Measurements from ENCODE around the gene ENSA. TPM values are rescaled to one million over a fixed set of nuclear protein-coding genes. Genes with fewer than 3 reads are reported as not detected.
"Not testable (repeated sequence)": the region's sequence is repeated elsewhere in the genome, so short reads cannot be mapped to it uniquely, and the experiment has no call there.

Gene ENSA
- total RNA-seq, 1 experiment from 2014 or later: 212 TPM

- peaks cover 3% of the 10 kb centered on the region; the same call in 1 of the 2 replicates for H3K27me3 Mint-ChIP-seq (ENCODE audit: low read depth)
Measured at GRCh38 chr1:150574260-150575071, 54.9 kb downstream of the ENSA start.

GRCh38 chr1:150573648-150574071, 55.8 kb downstream of the ENSA start:
- H3K4me1 Mint-ChIP-seq: peaks cover 55 to 70% of the 10 kb centered on the region in 2 experiments
- not testable (repeated sequence) for H4K91ac ChIP-seq (ENCODE audit: insufficient read length, low read depth, low read length); H3K9me3 ChIP-seq (ENCODE audit: control insufficient read depth, low read depth, low read length); H2BK20ac ChIP-seq (ENCODE audit: low read depth, low read length, poor library complexity, severe bottlenecking); H3K9ac ChIP-seq (ENCODE audit: extremely low read depth, insufficient read length, low read length); H3K4ac ChIP-seq (ENCODE audit: low read depth, low read length); H2AFZ ChIP-seq (ENCODE audit: low read length); H3K4me2 ChIP-seq (ENCODE audit: insufficient read depth, insufficient read length, low read length); H3K4me1 ChIP-seq (ENCODE audit: insufficient read depth, low read length); H4K5ac ChIP-seq (ENCODE audit: insufficient read length, low read depth, low read length); H3K27ac ChIP-seq (ENCODE audit: insufficient read length, low read depth, low read length); H3K56ac ChIP-seq (ENCODE audit: insufficient read length, low read depth, low read length); H3K27me3 ChIP-seq (ENCODE audit: insufficient read depth, low read length); H3K14ac ChIP-seq (ENCODE audit: insufficient read depth, low read length); H4K8ac ChIP-seq (replicated peaks; ENCODE audit: insufficient read length, low read depth, low read length); H3K27me3 Mint-ChIP-seq (ENCODE audit: low read depth); H3K79me1 ChIP-seq (ENCODE audit: insufficient read depth, low read depth, low read length, poor library complexity, severe bottlenecking); H3K23me2 ChIP-seq (ENCODE audit: insufficient read length, low read depth, low read length, poor library complexity, severe bottlenecking); H2AK5ac ChIP-seq (ENCODE audit: insufficient read length, low read length); H2BK12ac ChIP-seq (ENCODE audit: insufficient read length, low read depth, low read length); H3K23ac ChIP-seq (ENCODE audit: insufficient read length, low read depth, low read length); H3K18ac ChIP-seq (ENCODE audit: insufficient read length, low read depth, low read length); H3T11ph ChIP-seq (ENCODE audit: low read length); H2BK5ac ChIP-seq (ENCODE audit: insufficient read length, low read length); H2BK15ac ChIP-seq (ENCODE audit: low read depth, low read length); H4K20me1 ChIP-seq (ENCODE audit: control insufficient read depth, insufficient read depth, insufficient read length); H2BK120ac ChIP-seq (ENCODE audit: low read depth, low read length, poor library complexity, severe bottlenecking)
- peaks cover 73 to 84% (median 75%) of the 10 kb centered on the region in 3 experiments for H3K36me3 Mint-ChIP-seq (ENCODE audit: insufficient read depth in 1 of 3, low read depth in 3 of 3)
- WGBS (ENCODE audit: extremely low coverage, insufficient read length, low lambda C conversion rate): no CpG with 5 or more reads among the region's 13 CpGs
- H3K4me3 Mint-ChIP-seq: peak overlapping the region; percentile 32 to 63; a peak in 4 of 5 replicates
- DNase-seq: peak; percentile 51
- H3K79me2 ChIP-seq (ENCODE audit: insufficient read depth, low read length): peaks cover 32% of the 10 kb centered on the region
- peaks cover 4 to 12% of the 10 kb centered on the region in 2 experiments; a peak in 4 of 5 replicates for H3K9me3 Mint-ChIP-seq
- peak overlapping the region; percentile 49 to 91 (median 72); a peak in 6 of 7 replicates for H3K27ac Mint-ChIP-seq

More at GRCh38 chr1:150574260-150575071, 54.9 kb downstream of the ENSA start:
- Histone ChIP-seq H3K27me3 (ENCODE audit: insufficient read depth, low read length) (no peaks in the 10 kb centered on the region), H2BK120ac (ENCODE audit: low read depth, low read length, poor library complexity, severe bottlenecking) (no peak overlapping the region), H4K91ac (ENCODE audit: insufficient read length, low read depth, low read length) (no peak overlapping the region), H4K5ac (ENCODE audit: insufficient read length, low read depth, low read length) (no peak overlapping the region), H4K8ac (replicated peaks; ENCODE audit: insufficient read length, low read depth, low read length) (no peak overlapping the region), H3K4me1 (ENCODE audit: insufficient read depth, low read length) (peaks cover 2% of the 10 kb centered on the region), H3K9ac (ENCODE audit: extremely low read depth, insufficient read length, low read length) (no peak overlapping the region), H3K79me2 (ENCODE audit: insufficient read depth, low read length) (peaks cover 35% of the 10 kb centered on the region), H3K4ac (ENCODE audit: low read depth, low read length) (no peak overlapping the region), H3K4me2 (ENCODE audit: insufficient read depth, insufficient read length, low read length) (peak overlapping the region; percentile 98), H4K20me1 (ENCODE audit: control insufficient read depth, insufficient read depth, insufficient read length) (no peaks in the 10 kb centered on the region), H2AFZ (ENCODE audit: low read length) (no peak overlapping the region), H2BK15ac (ENCODE audit: low read depth, low read length) (no peak overlapping the region), H3K56ac (ENCODE audit: insufficient read length, low read depth, low read length) (no peak overlapping the region), H3K9me3 (ENCODE audit: control insufficient read depth, low read depth, low read length) (no peaks in the 10 kb centered on the region), H3K23ac (ENCODE audit: insufficient read length, low read depth, low read length) (no peak overlapping the region), H2BK12ac (ENCODE audit: insufficient read length, low read depth, low read length) (no peak overlapping the region), H2BK5ac (ENCODE audit: insufficient read length, low read length) (no peak overlapping the region), H2AK5ac (ENCODE audit: insufficient read length, low read length) (no peak overlapping the region), H3K23me2 (ENCODE audit: insufficient read length, low read depth, low read length, poor library complexity, severe bottlenecking) (peaks cover 7% of the 10 kb centered on the region), H2BK20ac (ENCODE audit: low read depth, low read length, poor library complexity, severe bottlenecking) (no peak overlapping the region), H3K18ac (ENCODE audit: insufficient read length, low read depth, low read length) (no peak overlapping the region), H3K79me1 (ENCODE audit: insufficient read depth, low read depth, low read length, poor library complexity, severe bottlenecking) (no peaks in the 10 kb centered on the region), H3K14ac (ENCODE audit: insufficient read depth, low read length) (no peak overlapping the region), H3K27ac (ENCODE audit: insufficient read length, low read depth, low read length) (no peak overlapping the region), H3T11ph (ENCODE audit: low read length) (no peak overlapping the region)
- H3K27ac Mint-ChIP-seq: peak overlapping the region in 2 of 3 experiments; percentile 85 to 96; a peak in 3 of 7 replicates
- H3K4me3 Mint-ChIP-seq: peak overlapping the region; percentile 96 to 97
- peaks cover 6 to 15% of the 10 kb centered on the region in 2 experiments; a peak in 4 of 5 replicates for H3K9me3 Mint-ChIP-seq
- DNase-seq: no peak
- WGBS (ENCODE audit: extremely low coverage, insufficient read length, low lambda C conversion rate): no CpG with 5 or more reads among the region's 6 CpGs
- TF ChIP-seq CTCF (conservative IDR thresholded peaks at IDR 0.05): no peak
- peaks cover 49 to 61% of the 10 kb centered on the region in 2 experiments for H3K4me1 Mint-ChIP-seq
- H3K36me3 Mint-ChIP-seq (ENCODE audit: insufficient read depth in 1 of 3, low read depth in 3 of 3): peaks cover 76 to 89% (median 80%) of the 10 kb centered on the region in 3 experiments
